ENCODE measurements around the gene RELL1.
A peak's percentile ranks its signal among the peaks of the same experiment; 100 is the strongest.

Gene RELL1, protein sequence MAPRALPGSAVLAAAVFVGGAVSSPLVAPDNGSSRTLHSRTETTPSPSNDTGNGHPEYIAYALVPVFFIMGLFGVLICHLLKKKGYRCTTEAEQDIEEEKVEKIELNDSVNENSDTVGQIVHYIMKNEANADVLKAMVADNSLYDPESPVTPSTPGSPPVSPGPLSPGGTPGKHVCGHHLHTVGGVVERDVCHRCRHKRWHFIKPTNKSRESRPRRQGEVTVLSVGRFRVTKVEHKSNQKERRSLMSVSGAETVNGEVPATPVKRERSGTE

DNA sequence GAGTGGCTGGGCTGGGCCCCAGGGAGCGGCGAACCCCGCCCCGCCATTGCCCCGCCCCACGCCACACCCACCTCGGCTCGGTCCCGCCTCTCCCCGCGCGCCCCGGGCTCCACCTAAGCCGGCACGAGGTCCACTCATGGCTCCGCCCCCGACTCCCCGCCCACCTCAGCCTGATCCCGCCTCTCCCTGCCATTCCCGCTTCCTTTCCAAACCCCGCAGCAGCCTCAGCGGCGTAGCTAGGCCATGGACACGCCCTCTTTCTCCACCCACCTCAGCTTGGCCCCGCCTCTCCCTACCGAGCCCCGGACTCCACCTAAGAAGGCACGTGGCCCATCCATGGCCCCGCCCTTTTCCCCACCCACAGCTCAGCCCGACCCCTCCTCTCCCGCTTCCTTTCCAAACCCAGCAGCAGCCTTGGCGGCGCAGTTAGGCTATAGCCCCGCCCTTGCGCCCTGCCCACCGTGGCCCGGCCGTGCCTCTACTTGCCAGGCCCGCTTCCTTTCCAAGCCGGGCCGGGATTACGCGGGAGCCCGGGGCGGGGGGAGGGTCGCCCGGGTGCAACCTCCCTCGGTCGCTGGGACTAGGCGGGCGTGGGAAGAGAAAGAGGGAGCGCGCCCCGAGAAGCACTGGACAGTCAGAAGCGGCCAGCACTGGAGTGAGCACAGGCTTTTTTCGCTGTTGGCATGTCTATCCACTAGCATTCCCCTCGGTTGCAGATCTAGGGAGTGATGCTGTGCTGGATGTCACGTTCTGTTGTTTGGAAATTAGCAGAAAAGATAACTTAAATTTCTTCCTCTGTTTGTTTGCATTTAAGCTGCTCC, at the start of gene RELL1:
Gene RELL1 (minus strand): TSS at position 4 of the 821 bp plus-strand sequence. CDS start 89 bp downstream, outside the sequence.
- peak; percentile 98 for DNase-seq

DNA sequence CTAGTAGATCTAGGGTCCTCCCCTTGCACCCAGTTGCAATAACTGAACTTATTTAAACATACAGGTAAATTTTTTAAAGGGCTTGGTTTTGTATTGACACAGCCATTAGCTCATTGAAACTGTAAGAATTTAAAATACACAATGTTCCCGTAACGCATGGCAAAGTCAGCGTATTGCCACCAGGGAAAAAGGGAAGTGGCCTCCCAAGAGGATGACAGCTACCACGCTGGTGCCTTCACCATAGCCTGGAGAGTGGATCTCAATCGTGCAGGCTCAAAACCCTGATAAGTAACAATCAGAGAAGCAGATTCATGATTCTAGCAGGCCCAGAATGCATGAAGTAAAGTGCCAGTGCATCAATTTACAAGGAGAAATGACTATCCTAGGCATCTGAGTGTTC, 49.4 kb upstream of the RELL1 start:
- DNase-seq = no peak

DNA sequence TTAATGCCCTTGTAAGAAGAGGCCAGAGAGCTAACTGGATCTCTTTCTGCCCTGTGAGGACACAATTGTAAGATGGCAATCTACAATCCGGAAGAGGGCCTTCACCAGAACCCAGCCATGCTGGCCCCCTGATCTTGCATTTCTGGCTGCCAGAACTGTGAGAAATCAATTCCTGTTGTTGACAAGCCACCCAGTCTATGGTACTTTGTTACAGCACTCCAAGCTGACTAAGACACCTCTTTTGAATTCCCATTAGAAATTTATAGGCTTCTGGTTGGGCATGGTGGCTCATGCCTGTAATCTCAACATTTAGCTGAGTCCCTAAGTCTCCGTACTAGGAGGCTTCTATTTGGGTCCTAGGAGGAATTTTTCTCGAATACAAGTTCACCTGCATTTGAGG, 48.8 kb upstream of the RELL1 start:
- DNase-seq = no peak

DNA sequence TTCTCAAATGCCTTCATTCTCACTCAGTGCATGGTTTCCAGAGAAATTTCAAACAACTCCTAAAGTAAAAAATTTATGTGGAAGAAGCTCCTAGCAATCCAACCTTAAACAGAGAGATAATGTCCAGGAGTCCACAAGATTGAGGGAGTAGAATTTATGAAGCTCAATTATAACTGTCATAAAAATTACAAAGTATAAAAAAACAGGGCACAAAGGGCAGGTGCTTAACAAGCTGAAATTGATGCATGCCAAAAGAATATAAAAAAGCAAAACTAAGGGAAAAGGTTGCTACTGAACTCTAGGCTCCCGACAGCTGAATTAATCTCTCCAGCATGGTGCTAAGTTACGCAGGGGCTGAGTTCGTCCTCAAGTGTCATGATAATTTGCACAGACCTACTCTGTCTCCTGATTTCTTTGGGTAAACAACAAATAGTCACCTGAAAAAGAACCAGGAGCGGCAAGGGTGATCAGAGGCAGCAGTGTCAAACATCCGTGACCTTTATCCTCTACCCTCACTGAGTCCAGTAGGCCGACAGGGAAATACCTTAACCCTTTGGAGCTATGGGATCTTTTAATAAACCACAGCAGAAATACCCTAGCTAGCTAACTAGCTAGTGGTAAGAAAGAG, 47.2 kb upstream of the RELL1 start:
- DNase-seq = no peak

DNA sequence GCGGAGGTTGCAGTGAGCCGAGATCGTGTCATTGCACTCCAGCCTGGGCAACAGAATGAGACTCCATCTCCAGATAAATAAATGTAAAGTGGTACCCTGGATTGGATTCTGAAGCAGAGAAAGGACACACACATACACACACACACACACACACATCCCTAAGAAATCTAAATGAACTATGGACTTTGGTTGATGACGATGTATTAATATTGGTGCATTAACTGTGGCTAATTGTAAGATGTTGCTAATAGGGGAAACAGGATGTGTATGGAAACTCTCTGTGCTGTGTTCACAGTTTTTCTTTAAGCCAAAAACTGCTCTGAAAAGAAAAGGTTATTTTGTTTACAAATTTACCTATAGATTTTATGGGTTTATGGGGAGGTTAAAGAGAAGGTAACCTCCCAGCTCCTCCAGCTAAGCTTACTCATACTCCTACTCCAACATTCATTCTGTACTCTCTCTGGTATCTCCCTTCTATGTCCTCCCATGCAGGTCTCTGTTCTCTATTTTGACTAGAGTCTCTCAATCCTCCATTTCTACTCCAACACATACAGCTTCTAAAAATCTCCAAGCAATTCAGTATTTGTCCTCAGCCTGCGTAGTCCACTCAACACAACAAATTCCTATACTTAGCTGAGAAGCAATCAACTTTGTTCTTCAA, 46.5 kb upstream of the RELL1 start:
- no peak for DNase-seq

DNA sequence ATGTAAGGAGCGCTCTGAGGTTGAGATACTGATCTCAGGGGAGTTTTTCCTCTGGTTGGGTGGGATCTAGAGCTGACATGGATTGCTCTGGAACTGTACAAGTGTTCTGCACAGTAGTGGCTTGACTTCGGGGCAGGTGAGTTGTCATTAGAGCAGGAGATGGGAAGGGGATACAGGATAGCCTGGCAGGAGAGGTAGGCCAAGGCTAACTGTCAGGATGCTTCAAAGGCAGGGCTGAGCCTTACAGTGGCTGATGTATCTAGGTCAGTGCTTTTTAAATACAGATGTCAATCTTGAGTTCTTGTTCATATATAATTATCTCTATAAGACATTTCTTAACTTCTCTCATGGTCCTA, 43.5 kb upstream of the RELL1 start:
- no peak for DNase-seq

DNA sequence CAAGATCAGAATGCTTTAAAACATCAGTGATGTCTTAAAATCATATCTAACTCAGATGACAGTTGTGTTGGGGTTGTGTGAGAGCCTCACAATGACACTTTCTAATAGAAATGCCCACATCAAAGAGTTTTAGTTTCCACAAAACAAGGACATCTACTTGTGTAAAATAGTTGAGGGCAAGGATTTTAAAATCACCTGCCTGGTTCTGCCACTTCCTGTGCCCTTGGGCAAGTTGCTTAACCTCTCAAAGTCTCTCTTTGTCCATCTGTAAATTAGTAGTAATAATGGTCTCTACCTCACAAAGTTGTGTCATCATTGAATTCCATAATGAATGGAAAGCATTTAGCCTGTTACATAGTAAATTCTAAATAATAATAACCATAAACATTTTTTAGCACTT, 41.9 kb upstream of the RELL1 start:
- no peak for DNase-seq

DNA sequence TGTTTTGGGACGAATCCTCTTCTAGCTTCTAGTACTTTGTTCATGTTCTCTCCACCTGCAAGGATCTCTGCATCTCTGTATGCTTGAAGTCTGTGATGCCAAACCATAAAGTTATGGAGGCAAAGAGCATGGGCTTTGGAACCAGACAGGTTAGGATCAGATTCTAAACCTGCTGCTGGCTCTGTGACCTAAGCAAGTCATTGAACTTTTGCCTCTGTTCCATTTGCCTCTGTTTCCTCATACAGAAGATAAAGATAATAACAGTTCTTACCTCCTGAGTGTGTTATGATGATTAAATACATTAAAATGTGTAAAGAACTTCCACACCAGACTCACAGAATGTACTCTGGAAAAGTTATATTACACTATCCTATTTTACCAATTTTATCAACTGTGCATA, 41.5 kb upstream of the RELL1 start:
- DNase-seq = no peak

DNA sequence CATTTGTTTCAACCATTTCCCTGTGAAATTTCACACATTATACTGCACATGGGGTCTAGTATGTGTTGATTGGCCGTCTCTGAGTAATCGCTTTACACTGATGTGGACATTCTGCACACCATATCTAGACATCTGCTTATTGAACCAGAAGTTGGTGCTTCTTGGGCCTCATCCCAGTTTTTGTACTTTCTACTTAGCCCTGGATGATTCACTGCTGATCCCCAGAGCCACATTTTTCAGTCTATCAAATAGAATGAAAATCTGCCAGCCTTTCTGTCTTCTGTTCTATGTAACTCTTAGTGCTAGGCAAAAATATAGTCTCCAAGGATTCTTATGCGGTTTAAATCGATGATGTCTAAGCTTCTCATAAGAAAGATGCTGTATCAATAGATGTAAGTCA, 40.5 kb upstream of the RELL1 start:
- DNase-seq = no peak

DNA sequence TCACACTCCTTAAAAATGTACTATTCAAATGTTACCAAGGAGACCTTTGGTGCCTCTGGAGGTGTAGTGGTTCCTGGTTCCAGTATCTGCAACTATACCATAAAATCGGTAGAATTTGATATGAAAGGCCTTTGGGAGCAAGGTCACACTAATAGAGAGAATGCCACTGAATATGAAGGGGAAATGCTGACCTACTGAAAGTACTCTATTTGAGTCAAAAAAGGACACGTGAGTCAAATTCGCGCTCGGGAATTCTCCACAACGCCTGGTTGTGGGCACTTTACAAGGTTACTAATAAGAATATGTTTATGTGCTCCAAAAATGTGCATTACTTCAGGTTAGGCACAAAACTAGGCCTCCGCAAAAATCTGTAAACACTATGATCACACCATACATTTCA, 39.5 kb upstream of the RELL1 start:
- no peak for DNase-seq

DNA sequence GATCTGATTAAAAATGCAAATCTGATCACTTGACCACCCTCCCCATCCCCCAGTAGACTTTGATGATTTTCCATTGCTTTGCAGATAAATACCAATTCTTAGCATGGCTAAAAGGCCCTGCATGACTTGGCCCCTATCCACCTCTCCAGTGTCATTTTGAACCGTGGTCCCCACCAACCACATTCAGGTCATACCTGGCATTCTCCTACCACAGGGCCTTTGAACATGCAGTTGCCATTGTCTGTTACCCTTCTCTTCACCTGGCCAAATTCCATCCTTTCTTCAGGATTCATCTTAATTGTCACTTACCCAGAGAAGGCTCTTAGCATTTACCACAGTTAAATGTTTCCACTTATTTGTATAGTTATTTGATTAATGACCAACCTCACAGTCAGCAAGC, 36.9 kb upstream of the RELL1 start:
- DNase-seq = no peak

DNA sequence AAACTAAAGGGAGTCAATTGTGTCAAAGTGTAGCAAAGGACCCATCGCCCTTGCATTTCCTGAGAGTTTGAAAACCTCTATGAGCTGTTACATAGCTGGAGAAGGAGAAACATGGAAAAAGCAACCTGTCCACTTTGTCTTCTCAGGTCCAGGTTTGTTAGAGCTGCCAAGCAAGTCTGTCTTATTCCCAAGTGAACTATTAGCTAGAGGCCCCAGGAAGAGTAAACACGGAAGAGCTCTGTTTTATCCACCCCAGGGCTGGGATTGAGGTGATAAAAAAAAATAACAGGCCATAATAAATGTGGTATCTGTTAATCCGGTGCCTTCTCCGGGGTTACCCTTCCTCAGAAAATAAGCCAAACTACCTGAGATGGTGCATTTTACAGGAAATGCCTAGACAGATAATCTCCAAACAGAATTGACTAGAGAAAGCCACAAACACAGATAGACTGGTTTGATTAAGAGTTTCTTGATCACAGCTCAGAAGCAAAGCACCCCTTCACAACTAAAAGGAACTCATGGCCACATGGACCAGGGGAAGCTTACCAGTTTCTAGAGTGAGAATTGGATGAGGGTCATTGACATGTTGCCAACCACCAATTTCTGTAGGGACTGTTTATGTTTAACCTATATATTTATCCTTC, 35.9 kb upstream of the RELL1 start:
- no peak for DNase-seq

DNA sequence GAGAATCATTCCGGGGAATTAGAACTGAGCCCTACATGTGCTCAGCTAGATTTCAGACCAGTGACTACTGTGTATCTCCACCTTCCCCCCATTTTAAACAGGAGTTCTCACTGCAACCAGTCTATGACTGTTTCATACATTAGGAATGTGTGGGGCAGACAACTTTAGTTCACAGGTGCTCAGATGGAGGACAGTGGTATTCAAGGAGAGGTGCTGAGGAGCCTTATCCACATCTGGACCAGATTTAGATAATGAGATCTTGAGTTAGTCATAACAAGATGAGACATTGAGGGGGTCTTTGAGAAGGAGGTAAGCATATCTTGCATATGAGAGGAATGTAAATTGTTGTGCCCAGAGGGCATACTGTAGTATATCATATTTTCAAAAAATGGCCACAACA, 32.8 kb upstream of the RELL1 start:
- DNase-seq = no peak

DNA sequence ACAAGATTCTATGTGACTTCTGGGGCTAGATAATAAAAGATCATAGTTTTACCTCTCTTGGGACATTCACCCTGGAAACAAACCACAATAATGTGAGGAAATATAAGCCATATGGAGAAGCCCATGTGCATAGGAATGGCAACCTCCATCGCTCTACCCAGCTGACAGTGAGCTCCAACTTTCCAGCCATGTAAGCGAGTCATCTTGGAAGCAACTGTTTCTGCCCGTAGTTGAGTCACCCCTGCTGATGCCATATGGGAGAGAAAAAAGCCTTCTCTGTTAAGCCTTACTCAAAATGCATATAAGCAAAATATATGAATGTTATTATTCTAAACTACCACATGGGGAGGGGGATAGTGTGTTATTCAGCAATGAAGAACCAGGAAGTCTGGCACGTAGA, 31.4 kb upstream of the RELL1 start:
- DNase-seq = no peak

DNA sequence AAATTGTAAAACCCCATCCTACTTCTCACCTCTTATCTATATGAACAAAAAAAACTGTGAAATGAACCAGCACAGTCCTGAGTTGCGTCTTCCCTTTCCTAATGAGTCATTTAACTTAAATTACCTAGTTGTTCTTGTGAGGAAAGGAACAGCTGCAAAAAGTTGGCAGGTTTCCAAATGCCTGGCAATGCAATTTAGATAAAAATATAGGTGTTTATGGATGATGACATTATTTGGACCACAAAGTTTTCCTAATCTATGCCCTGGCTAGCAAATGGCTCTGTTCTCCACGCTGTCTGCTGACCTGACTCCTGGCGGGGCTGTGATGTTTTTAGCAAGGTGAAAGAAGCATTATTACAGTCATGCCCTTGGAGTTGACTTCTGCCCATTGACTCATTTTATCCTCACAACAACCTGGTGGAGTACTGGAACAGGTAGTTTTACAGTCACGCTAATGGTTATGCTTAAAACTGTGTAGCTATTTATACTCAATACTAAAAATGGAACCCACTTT, 29.8 kb upstream of the RELL1 start:
- no peak for DNase-seq

DNA sequence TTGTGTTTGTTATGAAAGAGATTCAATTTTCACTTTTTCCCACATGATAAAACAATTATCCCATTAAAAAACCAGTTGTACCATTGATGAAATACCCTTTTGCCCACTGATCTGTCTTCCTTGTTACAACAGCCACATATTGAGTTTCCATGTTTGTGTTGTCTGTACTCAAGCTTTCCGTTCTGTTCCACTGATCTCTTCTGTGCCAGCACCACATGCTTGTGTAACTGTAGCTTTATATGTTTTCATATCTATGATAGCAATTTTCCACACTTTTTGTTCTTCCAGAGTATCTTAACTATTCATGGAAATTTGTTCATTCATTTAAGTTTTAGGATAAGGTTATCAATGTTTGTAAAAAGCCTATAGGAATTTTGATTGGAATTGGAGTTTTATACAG, 24.3 kb upstream of the RELL1 start:
- DNase-seq = no peak

DNA sequence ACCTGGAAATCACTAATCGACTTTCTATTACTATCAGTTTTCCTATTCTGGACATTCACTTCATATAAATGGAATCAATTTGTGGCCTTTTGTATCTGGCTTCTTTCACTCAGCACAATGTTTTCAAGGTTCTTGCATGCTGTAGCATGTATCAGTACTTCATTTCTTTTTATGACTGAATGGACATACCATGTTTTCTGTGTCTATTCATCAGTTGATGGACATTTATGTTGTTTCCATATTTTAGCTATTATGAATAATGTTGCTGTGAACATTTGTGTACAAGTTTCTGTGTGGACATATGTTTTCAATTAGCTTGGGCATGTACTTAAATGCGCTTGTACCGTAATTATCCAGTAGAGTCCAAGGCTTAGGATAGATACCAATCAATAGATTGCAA, 19.9 kb upstream of the RELL1 start:
- no peak for DNase-seq

DNA sequence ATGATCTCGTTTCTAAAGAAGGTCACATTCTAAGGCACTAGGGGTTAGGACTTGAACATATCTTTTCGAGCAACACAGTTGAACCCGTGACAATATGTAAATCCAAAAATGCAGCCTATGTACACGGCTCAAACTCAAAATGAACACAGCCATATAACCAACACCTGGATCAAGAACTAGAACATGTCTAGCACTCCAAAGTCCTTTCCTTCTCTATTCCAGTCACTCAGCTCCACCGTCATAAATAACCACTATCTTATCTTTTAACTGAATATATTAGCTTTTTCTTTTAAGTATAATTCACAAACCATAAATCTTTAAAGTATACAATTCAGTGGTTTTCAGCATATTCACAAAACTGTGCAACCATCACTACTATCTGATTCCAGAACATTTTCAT, 19.4 kb upstream of the RELL1 start:
- DNase-seq = no peak

DNA sequence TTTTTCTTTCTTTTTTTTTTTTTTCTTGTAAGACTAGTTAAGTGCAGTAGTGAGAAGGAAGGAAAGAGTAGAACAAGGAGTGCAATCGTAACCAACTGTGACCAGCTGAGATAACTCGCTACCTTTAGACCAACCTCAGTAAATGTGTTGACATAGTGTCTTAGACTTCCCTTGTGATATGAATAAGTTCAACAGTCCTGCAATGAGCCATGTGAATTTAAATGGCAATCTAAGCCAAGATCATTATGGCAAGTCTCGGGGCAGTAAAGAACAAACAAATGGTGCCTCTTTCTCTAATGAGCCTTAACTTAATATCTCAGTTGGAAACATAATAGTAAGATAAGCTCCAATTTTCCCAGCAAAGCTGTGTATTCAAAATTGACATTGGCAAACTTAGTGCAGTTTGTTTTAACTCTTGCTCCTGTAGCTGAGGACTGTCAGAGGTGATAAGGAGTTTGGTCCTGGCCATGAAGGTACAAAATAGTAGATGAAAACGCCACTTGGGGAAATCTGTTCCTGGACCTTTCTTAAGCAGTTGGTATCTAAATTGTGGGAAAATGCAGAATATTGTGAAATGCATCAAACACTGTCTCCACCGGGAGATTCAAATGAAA, 13.8 kb upstream of the RELL1 start:
- no peak for DNase-seq

DNA sequence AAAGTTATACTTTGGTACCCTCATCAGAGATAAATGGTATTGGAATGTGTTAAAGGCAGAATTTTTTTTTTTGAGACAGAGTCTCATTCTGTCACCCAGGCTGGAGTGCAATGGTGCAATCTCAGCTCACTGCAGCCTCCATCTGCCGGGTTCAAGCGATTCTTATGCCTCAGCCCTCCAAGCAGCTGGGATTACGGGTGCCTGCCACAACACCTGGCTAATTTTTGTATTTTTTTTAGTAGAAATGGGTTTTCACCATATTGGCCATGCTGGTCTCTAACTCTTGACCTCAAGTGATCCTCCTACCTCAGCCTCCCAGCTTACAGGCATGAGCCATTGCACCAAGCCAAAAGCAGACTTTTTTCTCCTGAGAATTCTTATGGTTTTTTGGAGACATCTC, 11.4 kb upstream of the RELL1 start:
- no peak for DNase-seq

DNA sequence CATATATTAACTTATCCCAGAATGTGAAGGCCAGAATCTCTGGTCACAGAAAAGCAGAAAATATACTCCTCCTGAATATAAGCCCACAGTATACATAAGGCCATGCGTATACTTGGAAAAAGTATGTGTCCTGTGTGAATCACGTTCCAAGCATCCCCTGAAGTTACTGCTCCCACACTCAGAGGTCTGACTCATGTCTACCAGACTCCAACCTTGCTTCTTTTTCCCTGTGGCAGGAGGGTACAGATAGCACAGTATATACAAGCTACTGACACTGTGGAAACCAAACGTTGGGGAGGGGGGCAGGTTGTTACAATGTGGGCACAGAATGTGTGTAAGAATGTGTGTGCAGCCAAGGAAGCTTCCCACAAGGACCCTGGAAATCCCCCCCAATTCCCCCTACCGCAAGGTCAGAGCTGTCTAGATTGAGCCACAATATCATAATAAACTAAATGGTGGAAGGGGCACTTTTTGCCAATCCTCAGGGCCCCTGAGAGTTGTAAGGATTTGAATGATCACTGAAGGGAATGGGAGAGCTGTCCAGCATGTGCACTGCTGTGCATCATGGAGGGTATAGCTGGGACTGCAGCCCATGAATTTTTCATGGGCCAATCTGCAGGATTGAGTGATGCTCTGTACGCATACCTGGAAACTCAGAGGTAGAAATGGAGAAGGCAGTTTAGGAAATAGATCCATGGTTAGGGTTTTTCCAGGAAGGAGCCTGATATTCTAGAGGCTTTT, 7.4 kb upstream of the RELL1 start:
- no peak for DNase-seq

DNA sequence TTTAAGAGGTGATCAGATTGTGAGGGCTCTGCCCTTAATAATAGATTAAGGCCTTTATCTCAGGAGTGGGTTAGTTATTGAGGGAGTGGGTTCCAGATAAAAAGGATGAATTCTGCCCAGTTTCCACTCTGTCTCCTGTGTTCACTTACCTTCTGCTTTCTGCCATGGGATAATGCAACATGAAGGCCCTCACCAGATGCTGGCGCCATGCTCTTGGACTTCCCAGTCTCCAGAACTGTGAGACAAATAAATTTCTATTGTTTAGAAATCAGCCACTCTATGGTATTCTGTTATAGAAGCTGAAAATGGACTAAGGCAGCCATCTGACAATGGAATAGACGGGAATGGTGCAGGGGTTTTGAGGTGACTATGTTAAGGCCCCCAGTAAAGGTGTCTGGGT, 6.9 kb upstream of the RELL1 start:
- no peak for DNase-seq

Measured in activated naive CD4-positive, alpha-beta T cell treated with anti-CD3 and anti-CD28 coated beads, Interleukin-2, amount 50 U/mL, for 16 hours (primary cell).